HG03378 (cell line): ENCODE results near the gene GABARAP.

Experiments used
- ATAC-seq: cut with Tn5 transposase; IDR thresholded peaks from one replicate; pipeline ENCODE4 v1.9.1; 2021; ENCODE audit warnings: mild to moderate bottlenecking, moderate library complexity; ENCODE audit not compliant: unreplicated experiment

GABARAP gene

DNA sequence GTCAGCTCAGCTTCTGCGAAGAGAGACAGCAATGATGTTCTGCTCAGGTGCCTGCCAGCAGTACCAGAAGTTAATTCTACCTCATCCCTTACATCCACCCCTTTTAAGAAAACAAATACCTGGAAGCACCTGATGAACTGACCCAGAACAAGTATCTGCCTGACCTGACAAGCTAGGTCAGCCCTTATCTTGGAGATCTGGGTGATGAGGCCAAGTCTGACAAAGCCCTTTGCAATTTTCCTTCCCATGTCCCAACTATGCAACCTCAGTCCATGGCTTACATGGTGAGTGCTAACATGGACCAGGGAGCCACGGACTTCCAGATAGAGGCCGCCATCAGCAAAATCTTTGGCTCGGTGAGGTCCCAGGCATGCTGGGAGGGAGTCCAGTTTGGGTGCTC is 18.9 kb downstream of the GABARAP start:
- ATAC-seq, result no peak

DNA sequence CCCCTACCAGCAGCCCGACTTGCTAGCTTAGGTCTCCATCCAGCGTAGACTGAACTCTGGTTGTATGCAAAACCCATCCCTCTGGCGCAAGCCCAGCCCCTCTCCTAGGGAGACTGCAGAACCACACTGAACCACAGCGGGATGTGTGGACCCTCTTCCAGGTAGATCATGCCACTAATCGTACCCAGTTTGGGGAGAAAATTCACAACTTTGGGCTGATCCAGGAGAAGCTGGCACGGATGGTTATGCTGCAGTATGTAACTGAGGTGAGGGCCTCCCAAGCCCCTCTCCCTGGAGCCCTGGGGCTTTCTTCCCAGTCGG is 19.3 kb downstream of the GABARAP start:
- no peak for ATAC-seq

- ATAC-seq, result no peak
Observed at GRCh38 chr17:7222093-7222971, 19.9 kb downstream of the GABARAP start.

GRCh38 chr17:7221278-7222092 is 20.8 kb downstream of the GABARAP start:
- no peak for ATAC-seq

- ATAC-seq, result no peak
Observed at GRCh38 chr17:7220593-7221277, 21.5 kb downstream of the GABARAP start.

- no peak for ATAC-seq
Observed at GRCh38 chr17:7219812-7220592, 22.2 kb downstream of the GABARAP start, which contains the start of the genes ACADVL and DLG4. ACADVL (plus strand) TSS chr17:7219938; CDS start chr17:7219985, 47 bp downstream. DLG4 (minus strand) TSS chr17:7219836.

- ATAC-seq, result no peak
Observed at GRCh38 chr17:7219229-7219811, 22.9 kb downstream of the GABARAP start.

DNA sequence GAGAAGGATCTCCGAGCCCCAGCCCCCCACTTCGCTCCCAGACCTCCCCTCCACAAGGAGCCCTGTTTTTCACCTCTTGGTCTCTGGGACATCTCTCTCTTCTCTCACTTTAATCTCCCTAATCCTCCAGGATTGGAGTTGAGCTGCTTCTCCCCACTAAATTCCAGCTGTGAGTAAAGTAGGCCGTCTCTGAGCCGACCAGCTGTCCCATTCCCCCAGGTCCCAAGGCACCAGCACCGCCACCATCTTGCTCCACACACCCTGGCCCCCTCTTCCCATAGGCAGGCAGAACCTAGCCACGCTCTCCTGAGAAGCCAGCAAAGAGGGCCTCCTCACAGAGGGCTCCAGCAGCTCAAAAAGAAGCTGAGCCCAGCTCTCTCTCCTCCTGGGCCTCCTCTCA is 23.5 kb downstream of the GABARAP start:
- no peak for ATAC-seq

- no peak for ATAC-seq
Observed at GRCh38 chr17:7218166-7218565, 24.1 kb downstream of the GABARAP start.

DNA sequence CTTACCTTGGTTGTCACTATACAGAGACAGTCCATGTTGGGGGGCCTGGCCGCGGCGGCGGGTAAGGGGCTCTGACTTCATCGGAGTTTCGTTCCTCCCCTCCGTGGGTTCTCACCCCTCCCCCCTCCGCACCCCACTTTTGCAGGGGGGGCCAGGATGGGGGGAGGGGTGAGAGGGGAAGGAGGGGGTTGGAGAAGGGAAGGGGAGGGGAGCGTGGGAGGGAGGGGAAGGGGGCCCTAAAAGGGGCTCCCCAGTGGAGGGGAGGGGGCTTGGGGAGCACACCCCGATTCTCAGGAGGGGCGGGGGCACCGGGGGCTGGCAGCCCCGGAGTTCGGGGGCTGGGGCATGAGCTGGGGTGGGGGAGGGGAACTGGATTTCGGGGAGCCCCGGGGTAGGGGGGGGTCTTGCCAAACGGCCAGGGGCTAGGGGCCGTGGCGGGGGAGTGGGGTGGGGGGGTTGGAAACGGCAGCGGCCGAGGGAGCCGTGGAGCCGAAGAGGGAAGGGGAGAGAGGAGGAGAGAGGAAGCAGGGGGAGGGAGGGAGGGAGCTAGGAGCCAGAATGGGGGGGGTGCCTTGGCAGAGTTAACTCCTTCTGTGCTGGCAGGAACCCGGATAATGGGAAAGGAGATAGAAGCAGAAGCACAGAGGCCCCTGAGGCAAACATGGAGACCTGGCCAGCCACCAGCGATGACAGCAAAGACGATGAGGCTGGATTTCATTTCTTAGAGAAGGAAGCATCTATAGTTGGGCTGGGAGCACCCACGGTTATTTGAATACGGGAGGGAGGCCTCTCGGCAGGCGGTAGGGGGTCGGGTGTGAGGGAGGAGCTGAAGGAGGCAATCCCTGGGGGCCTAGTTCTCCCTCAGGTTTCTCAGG is 24.9 kb downstream of the GABARAP start:
- ATAC-seq, result no peak

DNA sequence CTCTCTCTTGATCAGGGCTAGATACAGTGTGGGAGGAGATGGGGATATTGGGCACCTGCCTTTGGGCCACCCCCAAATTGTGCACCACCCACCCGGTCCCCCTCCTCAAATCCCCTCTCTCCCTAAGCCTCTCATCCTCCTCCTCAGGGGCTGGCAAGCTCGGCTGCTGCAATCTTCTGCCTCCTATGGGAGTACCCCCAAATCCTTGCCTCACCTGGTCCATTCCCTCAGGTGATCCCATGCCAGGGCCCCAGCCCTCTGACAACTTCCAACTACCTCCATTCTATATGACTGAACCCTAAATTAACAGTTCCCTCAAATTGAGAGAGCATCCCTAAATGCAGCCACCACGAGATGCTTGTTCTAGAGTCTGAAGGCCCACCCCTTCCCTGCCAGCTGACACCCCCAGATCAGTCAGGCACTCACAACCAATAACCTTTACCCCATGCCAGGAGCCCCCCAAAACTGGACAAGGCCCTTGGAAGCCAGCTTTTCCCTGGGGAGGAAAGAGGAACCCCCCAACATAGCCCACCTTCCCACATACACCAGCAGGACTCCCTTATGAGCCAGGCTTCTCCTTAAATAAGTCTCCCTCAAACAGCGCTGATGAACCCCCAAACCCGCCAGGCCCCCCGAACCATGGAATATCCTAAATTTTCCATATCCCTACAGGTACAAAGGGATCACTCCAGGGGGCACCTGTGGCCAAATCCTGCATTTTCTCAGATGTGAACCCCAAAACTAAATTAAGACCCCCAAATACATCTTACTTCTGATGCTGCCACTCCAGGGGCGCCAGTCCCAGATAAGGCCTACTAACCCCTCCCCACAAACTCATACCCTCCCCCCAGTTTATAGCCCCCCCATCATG is 25.8 kb downstream of the GABARAP start:
- no peak for ATAC-seq

- no peak for ATAC-seq
Observed at GRCh38 chr17:7215652-7216180, 26.5 kb downstream of the GABARAP start.

DNA sequence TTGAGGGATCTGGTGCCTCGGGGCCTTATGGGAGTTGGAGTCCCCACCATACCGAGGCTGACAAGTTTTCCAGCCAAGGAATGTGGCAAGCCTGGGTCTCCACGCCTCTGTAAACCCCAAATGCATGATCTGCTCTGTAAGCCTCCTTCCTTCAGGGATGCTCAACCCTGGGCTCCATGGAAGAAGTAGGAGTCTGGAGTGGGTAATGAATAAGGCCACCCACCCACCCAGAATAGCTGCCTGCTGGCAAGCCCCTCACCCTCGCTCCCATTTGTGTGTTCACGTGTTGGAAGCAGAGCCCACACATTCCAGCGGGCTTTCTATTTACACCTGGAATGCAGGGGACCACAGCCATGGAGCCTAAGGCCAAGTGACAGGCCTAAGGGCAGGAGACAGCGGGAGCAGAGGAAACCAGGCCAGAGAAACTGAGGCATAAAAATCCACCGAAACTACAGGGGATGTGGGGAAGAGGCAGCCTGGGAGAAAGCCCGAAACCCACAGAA is 27.1 kb downstream of the GABARAP start:
- ATAC-seq, result no peak

- peak; percentile 49 for ATAC-seq
Observed at GRCh38 chr17:7214300-7215135, 27.7 kb downstream of the GABARAP start.

- ATAC-seq, result peak; percentile 10
Observed at GRCh38 chr17:7213895-7214299, 28.4 kb downstream of the GABARAP start.

DNA sequence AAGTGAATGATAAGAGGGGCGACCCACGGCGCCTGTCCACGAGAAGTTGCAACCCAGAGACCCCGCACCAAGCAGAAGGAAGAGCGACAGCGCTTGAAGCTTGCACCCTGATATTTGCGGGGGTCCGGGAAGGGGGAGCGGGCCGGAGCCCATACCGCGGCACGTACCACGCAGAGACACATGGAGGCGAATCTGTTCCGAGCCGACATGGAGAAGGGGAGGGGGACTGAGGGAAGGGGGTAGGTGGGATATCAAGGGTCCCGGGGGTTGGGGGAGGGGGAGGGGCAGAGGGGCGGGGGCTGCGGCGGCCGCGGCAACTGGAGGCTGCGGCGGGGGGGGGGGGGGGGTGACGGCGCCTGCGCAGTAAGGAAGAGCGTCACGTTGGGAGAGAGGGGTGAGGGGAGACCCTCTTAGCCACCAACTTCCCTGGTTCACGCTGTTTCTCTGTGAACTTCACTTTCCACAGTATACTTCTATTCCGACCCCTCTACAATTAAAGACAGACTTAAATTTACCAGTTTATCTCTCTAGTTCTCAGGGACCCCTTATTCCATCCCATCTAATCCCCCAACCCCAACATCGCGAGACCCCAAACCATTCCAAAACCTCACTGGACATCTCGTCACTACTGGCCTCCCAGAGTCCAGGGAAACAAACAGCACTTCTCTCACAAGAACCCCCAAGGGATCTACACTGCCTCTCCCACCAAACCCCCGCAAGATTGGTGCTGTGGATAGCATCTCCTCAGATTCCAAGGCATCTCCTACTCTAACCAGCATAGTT is 30.6 kb downstream of the GABARAP start:
- ATAC-seq, result no peak
